ENCODE results near the gene PKDCC.

GRCh38 chr2:42036413-42036812, 11.4 kb upstream of the PKDCC start:
- TF ChIP-seq CTCF (IDR thresholded peaks at IDR 0.05) = no peak
- no peak for TF ChIP-seq POLR2AphosphoS5 (IDR thresholded peaks at IDR 0.05)
